ENCODE results near the gene SLC4A11.
A peak's percentile ranks its signal among the peaks of the same experiment; 100 is the strongest.
"Not testable (repeated sequence)": the region's sequence is repeated elsewhere in the genome, so short reads cannot be mapped to it uniquely, and the experiment has no call there.

The SLC4A11 gene

DNA sequence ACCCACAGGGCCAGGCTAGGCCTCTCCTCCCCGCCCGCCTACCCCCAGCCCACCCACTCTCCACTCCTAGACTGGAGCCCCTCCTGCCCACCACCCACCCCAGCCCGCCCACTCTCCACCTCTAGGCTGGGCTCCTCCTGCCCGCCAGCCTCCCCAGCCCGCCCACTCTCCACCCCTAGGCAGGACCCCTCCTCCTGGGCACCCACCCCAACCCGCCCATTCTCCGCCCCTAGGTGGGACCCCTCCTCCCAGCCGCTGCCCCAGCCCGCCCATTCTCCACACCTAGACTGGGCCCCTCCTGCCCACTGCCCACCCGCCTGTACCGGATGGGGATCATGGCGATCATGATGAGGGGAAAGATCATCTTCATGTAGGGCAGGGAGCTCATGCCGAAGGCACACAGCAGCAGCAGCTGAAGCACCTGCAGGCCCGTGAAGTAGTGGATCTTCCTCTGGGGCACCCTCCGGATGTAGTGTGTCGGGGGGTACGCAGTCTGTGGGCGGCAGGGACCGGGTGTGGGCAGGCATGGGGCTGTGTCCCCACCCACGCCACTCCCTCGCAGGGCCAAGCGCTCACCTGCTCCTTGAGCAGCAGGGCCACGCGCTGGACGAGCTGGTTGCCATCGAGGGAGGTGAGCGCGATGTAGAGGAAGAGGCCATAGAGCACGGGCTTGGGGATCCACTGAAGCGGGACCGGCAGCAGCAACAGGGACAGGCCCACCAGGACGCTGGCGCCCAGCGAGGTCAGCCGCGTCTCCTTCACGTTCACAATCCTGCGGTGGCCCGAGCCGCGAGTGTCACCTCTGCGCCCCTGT, 10.8 kb downstream of the SLC4A11 start:
- DNase-seq (ENCODE audit: low spot score): no peak

DNA sequence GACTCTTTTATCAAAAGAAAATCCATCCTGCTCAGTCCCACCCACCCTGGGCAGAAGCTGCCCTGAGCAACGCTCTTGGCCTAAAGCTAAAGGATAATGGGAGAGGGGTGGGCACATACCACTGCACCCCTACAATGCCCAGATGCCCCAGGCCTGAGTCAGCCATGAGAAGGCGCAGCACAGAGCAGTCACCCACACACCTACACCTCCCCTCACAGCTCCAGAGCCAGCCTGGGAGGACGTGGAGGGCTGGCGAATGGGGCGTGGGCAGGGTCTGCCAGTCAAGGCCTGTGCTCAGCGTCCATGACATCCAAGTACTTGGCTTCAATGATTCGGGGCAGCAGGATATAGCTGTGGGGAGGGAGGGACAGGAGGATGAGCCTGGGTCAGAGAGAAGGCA, 11.5 kb downstream of the SLC4A11 start:
- no peak for DNase-seq (ENCODE audit: low spot score)

DNA sequence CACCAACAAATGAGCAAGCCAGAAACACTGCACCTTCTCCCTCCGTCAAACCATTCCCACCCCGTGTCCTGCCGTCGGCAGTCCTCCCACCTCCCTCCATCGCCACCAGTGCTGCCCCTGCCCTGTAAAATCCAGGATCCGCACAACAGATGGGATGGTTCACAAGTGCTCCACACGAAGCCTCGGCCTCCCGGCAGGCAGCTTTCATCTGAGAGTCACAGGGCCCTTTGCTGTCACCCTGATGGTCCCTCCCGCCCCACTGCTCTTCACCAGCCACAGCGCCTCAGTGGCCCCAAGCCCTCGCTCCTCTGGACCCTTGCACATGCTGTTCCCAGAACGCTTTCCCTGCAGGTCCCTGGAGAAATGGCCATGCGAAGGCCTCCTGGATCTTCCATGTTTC, 12.1 kb downstream of the SLC4A11 start:
- no peak for DNase-seq (ENCODE audit: low spot score)

DNA sequence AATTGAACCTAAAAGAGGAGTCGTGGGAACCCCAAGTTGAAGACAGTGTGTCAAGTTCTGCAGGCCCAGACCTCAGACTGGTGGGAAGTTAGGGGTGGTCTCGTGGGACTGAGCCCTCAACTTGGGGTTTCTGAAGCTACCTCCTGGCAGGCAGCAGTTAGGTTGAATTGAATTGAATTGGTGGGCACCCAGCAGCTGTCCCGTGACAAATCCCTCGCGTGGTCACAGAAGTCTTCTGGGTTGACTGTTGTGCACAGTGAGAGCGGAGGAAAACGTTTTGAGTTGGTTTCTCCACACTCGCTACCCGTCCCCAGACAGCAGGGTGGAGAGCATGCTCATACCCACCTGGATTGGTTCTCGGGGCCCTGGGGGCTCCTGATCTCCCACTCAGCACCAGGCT, 12.9 kb downstream of the SLC4A11 start:
- DNase-seq (ENCODE audit: low spot score): no peak

GRCh38 chr20:3224681-3225421, 14.1 kb downstream of the SLC4A11 start:
- no peak for DNase-seq (ENCODE audit: low spot score)

DNA sequence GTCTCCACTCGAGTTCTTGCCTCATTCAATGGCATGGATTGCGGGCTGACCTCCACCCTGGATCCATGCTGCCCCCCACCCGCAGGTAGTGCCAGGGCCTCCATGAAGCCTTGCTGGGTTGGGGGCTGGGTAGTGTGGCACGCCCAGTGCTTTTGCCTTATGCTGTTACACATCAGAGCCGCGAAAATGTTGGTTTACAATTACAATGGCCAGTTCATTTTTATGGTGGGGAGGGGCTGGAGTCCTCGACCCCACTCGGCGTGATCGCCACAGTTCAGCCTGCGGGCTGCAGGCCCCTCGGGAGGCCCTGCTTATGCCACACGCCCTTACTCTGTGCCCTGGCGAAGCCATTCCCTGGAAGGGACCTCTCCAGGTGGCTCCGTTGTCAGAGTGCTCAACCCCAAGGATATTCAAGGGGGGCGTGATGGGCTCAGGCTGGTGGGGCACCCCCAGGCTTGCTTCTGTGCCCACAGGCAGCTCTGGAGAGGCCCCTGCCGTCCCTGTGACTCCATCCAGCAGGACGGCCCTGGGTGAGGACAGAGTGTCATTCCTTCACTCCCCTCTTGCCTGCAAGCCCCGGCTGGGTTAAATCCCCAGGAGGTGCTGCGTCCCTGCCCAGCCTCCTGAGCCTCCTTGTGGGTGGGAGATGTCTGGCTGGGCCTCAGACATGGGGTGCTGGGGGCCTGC, 14.9 kb downstream of the SLC4A11 start:
- no peak for DNase-seq (ENCODE audit: low spot score)

DNA sequence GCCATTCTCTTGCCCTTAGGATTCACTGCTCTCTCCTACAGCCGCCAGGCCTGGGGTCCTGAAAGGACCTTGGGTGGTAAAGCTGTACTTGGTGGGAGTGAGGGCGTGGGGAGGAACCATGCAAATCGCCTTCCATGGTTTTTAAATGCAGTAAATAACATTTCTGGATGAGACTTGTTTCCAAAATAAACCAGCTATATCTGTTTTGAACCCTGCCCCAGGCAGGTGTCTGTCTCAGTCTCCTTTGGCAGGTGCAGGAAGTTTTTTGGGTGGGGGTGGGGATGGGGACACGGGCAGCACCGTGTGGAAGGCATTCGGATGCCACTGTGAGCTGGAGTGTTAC, 15.4 kb downstream of the SLC4A11 start:
- DNase-seq (ENCODE audit: low spot score): no peak

GRCh38 chr20:3222635-3223600, 16.1 kb downstream of the SLC4A11 start:
- DNase-seq (ENCODE audit: low spot score): no peak

DNA sequence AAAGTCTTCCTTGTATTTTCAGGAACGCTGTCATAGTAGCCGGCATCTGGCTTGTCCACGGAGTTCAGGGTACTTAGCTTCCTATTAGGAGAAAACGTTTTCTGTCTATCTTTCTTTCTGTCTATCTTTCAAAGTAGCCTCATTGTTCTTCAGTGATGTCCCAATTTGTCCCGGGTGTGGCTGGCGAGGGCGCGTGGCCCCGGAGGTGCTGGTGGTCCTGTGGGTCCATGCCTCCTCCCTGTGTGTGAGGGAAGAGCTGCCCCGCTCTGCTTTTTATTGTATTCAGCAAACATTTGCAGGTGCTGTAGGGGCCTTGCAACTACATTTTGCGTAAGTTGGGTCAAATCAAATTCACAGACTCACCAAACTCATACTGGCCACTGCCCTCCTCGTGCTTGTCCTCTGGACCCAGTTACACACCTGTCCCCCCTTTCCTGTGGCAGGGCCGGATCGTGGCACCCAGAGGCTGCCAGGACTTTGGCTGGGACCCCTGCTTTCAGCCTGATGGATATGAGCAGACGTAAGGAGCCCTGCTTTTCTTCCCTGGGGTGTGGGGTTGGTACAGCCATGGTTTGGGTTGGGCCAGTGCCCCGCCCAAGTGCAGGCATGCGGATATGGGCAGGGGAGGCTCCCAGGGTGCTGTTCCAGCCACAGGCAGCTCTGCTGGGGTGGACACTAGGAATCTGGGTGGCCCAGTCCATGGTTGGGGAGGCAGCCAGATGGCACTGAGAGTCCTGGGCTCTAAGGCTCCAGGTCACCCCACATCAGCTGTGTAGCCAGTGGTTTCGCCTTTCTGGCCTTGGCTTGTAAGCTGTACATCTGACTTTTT, 17.4 kb downstream of the SLC4A11 start:
- DNase-seq (ENCODE audit: low spot score): no peak

DNA sequence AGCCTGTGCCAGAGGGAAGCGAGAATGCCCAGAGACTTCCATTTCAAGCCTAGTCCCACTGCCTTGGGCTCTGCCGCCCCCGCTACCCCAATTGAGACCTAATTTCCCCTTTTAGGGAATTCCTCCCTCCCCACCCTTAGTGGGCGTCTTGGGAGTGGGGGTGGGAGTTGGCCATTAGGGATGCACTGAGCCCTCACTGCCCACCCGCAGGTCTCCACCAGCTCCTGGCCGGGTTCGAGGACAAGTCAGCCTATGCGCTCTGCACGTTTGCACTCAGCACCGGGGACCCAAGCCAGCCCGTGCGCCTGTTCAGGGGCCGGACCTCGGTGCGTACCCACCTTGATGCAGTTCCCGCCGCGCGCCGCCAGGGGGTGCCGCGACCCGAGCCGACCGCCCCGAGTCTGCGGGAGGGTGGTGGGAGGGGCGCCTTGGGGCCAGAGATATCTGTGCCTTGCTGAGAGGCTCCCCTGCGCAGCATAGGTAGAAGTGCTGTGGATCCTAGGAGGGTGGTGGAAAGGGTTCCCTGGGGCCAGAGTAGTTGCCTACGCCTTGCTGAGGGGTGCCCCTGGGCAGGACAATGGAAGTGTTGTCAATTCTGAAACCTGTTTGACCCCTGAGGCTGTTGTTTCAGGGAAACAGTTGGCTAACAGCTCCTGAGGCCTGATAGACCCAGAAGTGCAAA, 20.5 kb downstream of the SLC4A11 start:
- no peak for DNase-seq (ENCODE audit: low spot score)

DNA sequence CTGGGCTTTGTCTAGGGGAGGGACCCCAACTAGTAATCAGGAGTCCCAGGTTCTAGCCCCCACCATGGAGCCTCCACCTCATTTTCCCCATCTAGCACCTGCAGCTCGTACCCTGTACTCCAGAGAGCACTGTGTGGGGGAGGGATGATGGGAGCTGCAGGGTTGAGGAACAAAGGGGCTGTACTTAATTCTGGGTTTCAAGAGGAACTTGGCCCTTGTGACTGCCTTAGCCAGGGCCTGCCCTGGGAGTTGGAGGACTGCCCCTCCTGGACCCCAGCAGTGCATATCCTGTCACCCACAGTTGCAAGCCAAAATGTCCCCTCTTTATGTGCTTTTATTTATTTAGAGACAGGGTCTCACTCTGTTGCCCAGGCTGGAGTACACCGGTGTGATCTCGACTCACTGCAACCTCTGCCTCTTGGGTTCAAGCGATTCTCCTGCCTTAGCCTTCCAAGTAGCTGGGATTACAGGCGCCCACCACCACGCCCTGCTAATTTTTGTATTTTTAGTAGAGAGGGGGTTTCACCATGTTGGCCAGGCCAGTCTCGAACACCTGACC, 23.6 kb downstream of the SLC4A11 start:
- not testable (repeated sequence) for DNase-seq (ENCODE audit: low spot score)

GRCh38 chr20:3213226-3213625, 25.8 kb downstream of the SLC4A11 start:
- no peak for DNase-seq (ENCODE audit: low spot score)

DNA sequence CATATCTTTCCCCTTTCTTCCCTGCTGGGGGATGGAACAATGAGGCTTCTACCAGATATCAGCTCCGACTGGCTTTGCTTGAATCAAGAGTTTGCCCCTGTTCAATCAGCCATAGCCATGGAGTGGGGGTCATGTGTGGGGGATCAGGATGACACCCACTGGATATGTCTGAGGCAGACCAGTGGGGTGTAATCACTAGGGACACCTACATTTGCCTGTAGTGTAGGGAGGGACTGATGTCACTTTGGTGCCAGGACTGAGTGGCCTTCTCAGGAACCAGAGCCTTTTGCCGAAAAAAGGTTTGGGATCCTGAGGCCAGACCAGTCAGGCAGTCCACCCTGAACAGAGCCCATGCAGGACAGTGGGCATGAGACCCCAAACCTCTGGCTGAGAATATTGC, 28.6 kb downstream of the SLC4A11 start:
- DNase-seq (ENCODE audit: low spot score): no peak

GRCh38 chr20:3209946-3210317, 29.1 kb downstream of the SLC4A11 start:
- DNase-seq (ENCODE audit: low spot score): no peak

- peak; percentile 85 for DNase-seq (ENCODE audit: low spot score)
These were observed 29.6 kb downstream of the SLC4A11 start, which contains the start of gene ITPA for GRCh38 chr20:3209257-3209945. Gene ITPA, plus strand, starts transcription at chr20:3209498. Its CDS starts 54 bp downstream, at chr20:3209552.

GRCh38 chr20:3208786-3209256, 30.2 kb downstream of the SLC4A11 start:
- no peak for DNase-seq (ENCODE audit: low spot score)

GRCh38 chr20:3204124-3204794, 34.7 kb downstream of the SLC4A11 start, which contains the start of gene DDRGK1:
Gene DDRGK1, minus strand, starts transcription at chr20:3204682. Its CDS starts 55 bp downstream, at chr20:3204627.
- peak; percentile 91 for DNase-seq (ENCODE audit: low spot score)
